Effector memory CD4-positive, alpha-beta T cell (primary cell): ENCODE data around the gene STK32B.
"Not testable (repeated sequence)": the region's sequence is repeated elsewhere in the genome, so short reads cannot be mapped to it uniquely, and the experiment has no call there.

Experiments
- DNase-seq, 3 donors: peaks; one replicate each; pipeline ENCODE4 v3.0.0-alpha.2; 2020
- H3K27ac ChIP-seq: 2 replicates; pipeline ENCODE4 v1.7.0; 2013; ENCODE audit warnings: mild to moderate bottlenecking, low read length, moderate library complexity; ENCODE audit not compliant: insufficient read depth, poor library complexity, severe bottlenecking
- H3K27me3 ChIP-seq: replicated peaks from 2 replicates; pipeline ENCODE4 v1.7.0; 2013; ENCODE audit warnings: mild to moderate bottlenecking, low read length; ENCODE audit not compliant: insufficient read depth, control insufficient read depth, poor library complexity, severe bottlenecking
- H3K36me3 ChIP-seq: 2 replicates; pipeline ENCODE4 v1.7.0; 2013; ENCODE audit warnings: mild to moderate bottlenecking, low read length, moderate library complexity; ENCODE audit not compliant: control insufficient read depth, insufficient read depth
- H3K4me1 ChIP-seq: 2 replicates; pipeline ENCODE4 v1.7.0; 2013; ENCODE audit warnings: low read length, mild to moderate bottlenecking; ENCODE audit not compliant: control insufficient read depth, insufficient read depth, poor library complexity, severe bottlenecking
- H3K4me3 ChIP-seq: 2 replicates; pipeline ENCODE4 v1.7.0; 2013; ENCODE audit warnings: low read length, low read depth, mild to moderate bottlenecking; ENCODE audit not compliant: insufficient read depth, poor library complexity, severe bottlenecking
- H3K9me3 ChIP-seq: 2 replicates; pipeline ENCODE4 v1.7.0; 2013; ENCODE audit warnings: mild to moderate bottlenecking, low read length, moderate library complexity; ENCODE audit not compliant: control insufficient read depth

The STK32B gene

DNA sequence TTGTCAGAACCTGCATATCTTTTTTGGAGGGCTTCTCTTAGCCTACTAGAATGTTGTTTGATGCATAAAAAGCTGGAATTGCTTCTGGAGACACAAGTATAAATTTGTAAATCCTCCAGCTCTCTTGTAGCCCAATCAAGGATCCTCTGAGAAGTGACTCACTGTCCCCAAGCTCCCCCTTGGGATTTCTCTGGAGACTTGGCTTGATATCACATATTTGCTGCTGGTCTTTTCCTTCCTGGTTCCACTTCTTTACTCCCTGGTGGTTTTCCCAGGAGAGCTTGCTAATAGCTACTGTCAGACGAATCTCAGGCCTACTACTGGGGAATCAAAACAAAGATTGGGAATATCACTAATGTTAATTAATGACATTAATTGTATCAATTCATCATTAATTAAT lies 173.1 kb downstream of the STK32B start:
- Histone ChIP-seq H3K27me3 (no peaks in the 10 kb centered on the region), H3K9me3 (no peaks in the 10 kb centered on the region), H3K4me3 (no peak overlapping the region), H3K4me1 (no peaks in the 10 kb centered on the region), H3K36me3 (no peaks in the 10 kb centered on the region), H3K27ac (no peak overlapping the region)
- DNase-seq, result no peak

DNA sequence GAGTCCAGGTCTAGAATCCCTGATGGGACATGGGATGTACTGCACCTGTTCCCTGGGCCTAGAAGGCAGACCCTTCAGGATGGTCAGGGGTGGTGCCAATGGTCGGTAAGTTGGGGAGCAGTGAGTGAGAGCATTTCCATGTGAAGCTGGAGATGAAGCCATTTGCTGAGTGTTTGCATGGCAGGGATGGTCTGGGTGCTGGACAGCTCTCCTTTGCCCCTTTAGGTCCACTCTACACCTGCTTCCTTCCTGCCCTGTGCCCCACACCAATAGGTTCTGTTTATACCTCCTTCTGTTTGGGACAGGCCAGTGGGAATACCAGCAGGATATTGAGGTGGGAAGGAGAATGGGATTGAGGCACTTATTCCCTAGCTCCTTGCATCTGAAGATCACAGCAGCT lies 181.3 kb downstream of the STK32B start:
- Histone ChIP-seq H3K4me1 (no peaks in the 10 kb centered on the region), H3K4me3 (no peak overlapping the region), H3K36me3 (no peaks in the 10 kb centered on the region), H3K27me3 (no peaks in the 10 kb centered on the region), H3K27ac (no peak overlapping the region), H3K9me3 (no peaks in the 10 kb centered on the region)
- DNase-seq, result no peak

- Histone ChIP-seq H3K9me3 (no peaks in the 10 kb centered on the region), H3K4me3 (no peak overlapping the region), H3K4me1 (no peaks in the 10 kb centered on the region), H3K27me3 (no peaks in the 10 kb centered on the region), H3K27ac (no peak overlapping the region), H3K36me3 (no peaks in the 10 kb centered on the region)
- no peak for DNase-seq
These were observed 185.9 kb downstream of the STK32B start for GRCh38 chr4:5237086-5237660.

- Histone ChIP-seq H3K27me3 (no peaks in the 10 kb centered on the region), H3K4me1 (no peaks in the 10 kb centered on the region), H3K9me3 (no peaks in the 10 kb centered on the region), H3K27ac (no peak overlapping the region), H3K4me3 (no peak overlapping the region), H3K36me3 (no peaks in the 10 kb centered on the region)
- no peak for DNase-seq
These were observed 186.9 kb downstream of the STK32B start for GRCh38 chr4:5238173-5238572.

DNA sequence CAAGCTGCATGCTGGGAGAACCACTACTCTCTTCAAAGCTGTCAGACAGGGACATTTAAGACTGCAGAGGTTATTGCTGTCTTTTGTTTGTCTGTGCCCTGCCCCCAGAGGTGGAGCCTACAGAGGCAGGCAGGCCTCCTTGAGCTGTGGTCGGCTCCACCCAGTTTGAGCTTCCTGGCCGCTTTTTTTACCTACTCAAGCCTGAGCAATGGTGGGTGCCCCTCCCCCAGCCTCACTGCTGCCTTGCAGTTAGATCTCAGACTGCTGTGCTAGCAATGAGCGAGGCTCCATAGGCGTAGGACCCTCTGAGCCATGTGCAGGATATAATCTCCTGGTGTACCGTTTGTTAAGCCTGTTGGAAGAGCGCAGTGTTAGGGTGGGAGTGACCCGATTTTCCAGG lies 195.8 kb downstream of the STK32B start:
- DNase-seq, result not testable (repeated sequence)

GRCh38 chr4:5247735-5248134 lies 196.5 kb downstream of the STK32B start:
- H3K36me3 ChIP-seq, result no peaks in the 10 kb centered on the region
- no peaks in the 10 kb centered on the region for H3K27me3 ChIP-seq
- no peak overlapping the region for H3K27ac ChIP-seq
- no peaks in the 10 kb centered on the region for H3K4me1 ChIP-seq
- no peak overlapping the region for H3K4me3 ChIP-seq
- H3K9me3 ChIP-seq, result no peaks in the 10 kb centered on the region
- no peak for DNase-seq

More for the DNA sequence above, 195.8 kb downstream of the STK32B start:
- H3K36me3 ChIP-seq, H3K27ac ChIP-seq, H3K4me1 ChIP-seq, H3K9me3 ChIP-seq, H3K27me3 ChIP-seq, H3K4me3 ChIP-seq: not testable (repeated sequence)

DNA sequence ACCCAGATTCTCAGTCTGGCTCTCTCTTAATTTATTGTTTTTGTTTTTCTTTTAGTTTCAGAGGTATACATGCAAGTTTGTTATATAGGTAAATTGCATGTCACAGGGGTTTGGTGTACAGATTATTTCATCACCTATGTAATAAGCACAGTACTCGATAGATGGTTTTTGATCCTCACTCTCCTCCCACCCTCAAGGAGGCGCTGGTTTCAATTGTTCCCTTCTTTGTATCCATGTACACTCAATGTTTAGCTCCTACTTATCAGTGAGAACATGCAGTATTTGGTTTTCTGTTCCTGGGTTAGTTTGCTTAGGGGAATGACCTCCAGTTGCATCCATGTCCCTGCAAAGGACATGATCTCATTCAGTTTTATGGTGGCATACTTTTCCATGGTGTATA lies 198.4 kb downstream of the STK32B start:
- Histone ChIP-seq H3K27ac (no peak overlapping the region), H3K36me3 (no peaks in the 10 kb centered on the region), H3K9me3 (no peaks in the 10 kb centered on the region), H3K4me1 (no peaks in the 10 kb centered on the region), H3K4me3 (no peak overlapping the region), H3K27me3 (no peaks in the 10 kb centered on the region)
- DNase-seq, result no peak

- H3K27ac ChIP-seq, H3K4me3 ChIP-seq, H3K9me3 ChIP-seq, H3K36me3 ChIP-seq, H3K27me3 ChIP-seq, H3K4me1 ChIP-seq, DNase-seq: not testable (repeated sequence)
These were observed 199.3 kb downstream of the STK32B start for GRCh38 chr4:5250536-5250935.

DNA sequence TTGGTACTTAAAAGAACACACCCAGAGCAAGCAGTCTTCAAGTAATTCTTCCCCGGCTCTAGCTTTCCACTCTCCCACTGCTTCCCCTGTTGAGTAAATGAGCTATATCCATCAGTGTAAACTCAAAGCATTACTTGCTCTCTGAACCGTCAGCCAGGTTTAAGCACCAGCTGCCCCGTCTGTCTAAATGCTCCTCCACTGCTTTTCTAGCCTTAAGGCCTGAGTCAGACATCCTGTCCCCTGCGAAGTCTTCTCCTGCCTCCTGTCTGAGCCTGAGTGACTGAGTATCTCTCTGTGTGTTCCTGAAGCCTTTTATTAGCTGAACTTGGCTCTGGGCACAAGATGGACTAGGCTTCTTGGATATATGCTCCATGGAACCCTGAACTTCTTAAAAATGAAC lies 205.1 kb downstream of the STK32B start:
- H3K36me3 ChIP-seq, result no peaks in the 10 kb centered on the region
- no peak overlapping the region for H3K27ac ChIP-seq
- H3K9me3 ChIP-seq, result no peaks in the 10 kb centered on the region
- H3K4me1 ChIP-seq, result no peaks in the 10 kb centered on the region
- no peaks in the 10 kb centered on the region for H3K27me3 ChIP-seq
- no peak for DNase-seq
- no peak overlapping the region for H3K4me3 ChIP-seq

- Histone ChIP-seq H3K4me3 (no peak overlapping the region), H3K9me3 (no peaks in the 10 kb centered on the region), H3K27me3 (no peaks in the 10 kb centered on the region), H3K36me3 (no peaks in the 10 kb centered on the region), H3K4me1 (no peaks in the 10 kb centered on the region), H3K27ac (no peak overlapping the region)
- no peak for DNase-seq
These were observed 205.8 kb downstream of the STK32B start for GRCh38 chr4:5257086-5257485.

DNA sequence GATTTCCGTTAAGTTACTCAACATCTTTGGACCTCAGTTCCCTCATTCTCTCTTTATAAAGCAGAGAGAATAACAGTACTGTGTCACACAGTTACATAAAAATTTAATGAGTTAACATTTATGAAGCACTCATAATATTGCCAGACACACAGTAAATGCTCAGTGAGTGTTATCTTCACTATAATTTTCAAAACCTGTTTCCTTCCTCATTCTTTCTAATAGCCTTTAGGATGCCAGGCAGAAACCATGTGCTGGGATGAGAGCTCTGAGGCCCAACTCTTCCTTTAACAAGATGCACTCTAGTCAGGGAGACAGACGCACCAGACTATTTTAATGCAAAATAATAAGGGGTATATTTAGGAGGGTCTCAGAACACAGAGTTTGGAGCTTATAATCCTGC lies 208.2 kb downstream of the STK32B start:
- Histone ChIP-seq H3K9me3 (no peaks in the 10 kb centered on the region), H3K4me1 (no peaks in the 10 kb centered on the region), H3K36me3 (no peaks in the 10 kb centered on the region), H3K27ac (no peak overlapping the region), H3K4me3 (no peak overlapping the region), H3K27me3 (no peaks in the 10 kb centered on the region)
- DNase-seq, result no peak
